Subcutaneous abdominal adipose tissue (tissue), 5 donors: ENCODE data around the gene RPL21.
"Not testable (repeated sequence)": the region's sequence is repeated elsewhere in the genome, so short reads cannot be mapped to it uniquely, and the experiment has no call there.

Source experiments
- H3K27ac ChIP-seq: one replicate; pipeline ENCODE4 v1.7.0; 2013; ENCODE audit warnings: low read depth, mild to moderate bottlenecking, inconsistent platforms, low read length, moderate library complexity
- H3K27me3 ChIP-seq, 5 donors: one replicate each; pipeline ENCODE4 v1.7.0; 2013; ENCODE audit warnings: low read length in 5 of 5, inconsistent platforms in 1 of 5; ENCODE audit not compliant: control insufficient read depth in 5 of 5, insufficient read depth in 4 of 5
- H3K36me3 ChIP-seq, 5 donors: one replicate each; pipeline ENCODE4 v1.7.0; 2013; ENCODE audit warnings: low read length in 5 of 5; ENCODE audit not compliant: control insufficient read depth in 5 of 5, insufficient read depth in 5 of 5
- H3K4me1 ChIP-seq, 5 donors: one replicate each; pipeline ENCODE4 v1.7.0; 2013; ENCODE audit warnings: low read length in 5 of 5, mild to moderate bottlenecking in 3 of 5, moderate library complexity in 1 of 5; ENCODE audit not compliant: control insufficient read depth in 5 of 5, insufficient read depth in 5 of 5
- H3K4me3 ChIP-seq, 5 donors: one replicate each; pipeline ENCODE4 v1.7.0; 2013; ENCODE audit warnings: low read length in 5 of 5, low read depth in 1 of 5
- H3K9ac ChIP-seq, 5 donors: one replicate each; pipeline ENCODE4 v1.7.0; 2013; ENCODE audit warnings: low read length in 5 of 5, mild to moderate bottlenecking in 4 of 5, moderate library complexity in 3 of 5
- H3K9me3 ChIP-seq, 5 donors: one replicate each; pipeline ENCODE4 v1.7.0; 2013; ENCODE audit warnings: low read length in 5 of 5; ENCODE audit not compliant: control insufficient read depth in 5 of 5
- donor health status: healthy.
- donor health status: healthy.
- donor health status: healthy.
- donor health status: healthy.
- donor health status: healthy.

Gene RPL21

DNA sequence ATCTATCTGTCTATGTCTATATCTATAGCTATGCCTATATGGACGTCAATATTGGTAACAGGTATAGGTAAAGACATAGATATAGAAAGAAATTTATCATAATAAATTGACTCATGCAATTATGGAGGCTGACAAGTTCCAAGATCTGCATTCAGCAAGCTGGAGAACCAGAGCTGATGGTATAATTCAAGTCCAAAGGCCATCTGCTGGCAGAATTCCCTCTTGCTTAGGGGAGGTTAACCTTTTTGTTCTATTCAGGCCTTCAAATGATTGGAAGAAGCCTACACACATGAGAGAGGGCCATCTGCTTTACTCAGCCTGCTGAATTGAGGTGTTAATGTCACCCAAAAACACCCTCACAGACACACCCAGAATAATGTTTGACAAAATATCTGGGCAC, 30.1 kb downstream of the RPL21 start:
- H3K4me3 ChIP-seq: no peak overlapping the region
- no peaks in the 10 kb centered on the region for H3K36me3 ChIP-seq
- H3K27me3 ChIP-seq: peaks cover 0 to 6% (median 0%) of the 10 kb centered on the region in 5 donors
- peaks cover 0 to under 1% (median 0%) of the 10 kb centered on the region in 5 donors for H3K4me1 ChIP-seq
- no peaks in the 10 kb centered on the region for H3K9me3 ChIP-seq
- H3K27ac ChIP-seq: no peak overlapping the region
- no peak overlapping the region for H3K9ac ChIP-seq

- H3K4me1 ChIP-seq: no peaks in the 10 kb centered on the region
- H3K4me3 ChIP-seq: no peak overlapping the region
- H3K9me3 ChIP-seq: no peaks in the 10 kb centered on the region
- H3K9ac ChIP-seq: no peak overlapping the region
- H3K36me3 ChIP-seq: no peaks in the 10 kb centered on the region
- no peak overlapping the region for H3K27ac ChIP-seq
- peaks cover 0 to 6% (median 0%) of the 10 kb centered on the region in 5 donors for H3K27me3 ChIP-seq
Observed at GRCh38 chr13:27283906-27284493, 32.6 kb downstream of the RPL21 start.

DNA sequence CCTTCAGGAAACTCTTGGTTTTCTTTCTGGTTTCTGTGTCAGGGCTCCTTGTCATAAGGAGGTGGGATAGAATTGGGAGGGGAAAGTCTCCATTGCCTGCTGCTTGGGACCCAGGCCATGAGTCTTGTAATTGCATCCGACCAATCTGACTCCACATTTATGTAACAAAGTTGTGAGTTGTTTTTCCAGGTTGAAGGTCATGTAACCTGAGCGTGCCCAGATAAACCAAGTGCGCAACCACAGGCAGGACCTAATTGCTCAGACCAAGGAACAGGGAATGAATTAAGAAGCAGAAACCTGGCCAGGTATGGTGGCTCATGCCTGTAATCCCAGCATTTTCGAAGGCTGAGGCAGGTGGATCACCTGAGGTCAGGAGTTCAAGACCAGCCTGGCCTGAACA, 37.0 kb downstream of the RPL21 start:
- peaks cover 0 to 3% (median 0%) of the 10 kb centered on the region in 5 donors for H3K9me3 ChIP-seq
- H3K27me3 ChIP-seq: peaks cover 0 to 2% (median 0%) of the 10 kb centered on the region in 5 donors
- no peak overlapping the region for H3K4me3 ChIP-seq
- no peaks in the 10 kb centered on the region for H3K36me3 ChIP-seq
- H3K27ac ChIP-seq: no peak overlapping the region
- H3K4me1 ChIP-seq: no peaks in the 10 kb centered on the region
- no peak overlapping the region for H3K9ac ChIP-seq

GRCh38 chr13:27289011-27289665, 37.8 kb downstream of the RPL21 start:
- H3K4me3 ChIP-seq: no peak overlapping the region
- no peak overlapping the region for H3K9ac ChIP-seq
- H3K27me3 ChIP-seq: peaks cover 0 to 2% (median 0%) of the 10 kb centered on the region in 5 donors
- H3K9me3 ChIP-seq: peaks cover 0 to 3% (median 0%) of the 10 kb centered on the region in 5 donors
- no peak overlapping the region for H3K27ac ChIP-seq
- no peaks in the 10 kb centered on the region for H3K4me1 ChIP-seq
- H3K36me3 ChIP-seq: no peaks in the 10 kb centered on the region

DNA sequence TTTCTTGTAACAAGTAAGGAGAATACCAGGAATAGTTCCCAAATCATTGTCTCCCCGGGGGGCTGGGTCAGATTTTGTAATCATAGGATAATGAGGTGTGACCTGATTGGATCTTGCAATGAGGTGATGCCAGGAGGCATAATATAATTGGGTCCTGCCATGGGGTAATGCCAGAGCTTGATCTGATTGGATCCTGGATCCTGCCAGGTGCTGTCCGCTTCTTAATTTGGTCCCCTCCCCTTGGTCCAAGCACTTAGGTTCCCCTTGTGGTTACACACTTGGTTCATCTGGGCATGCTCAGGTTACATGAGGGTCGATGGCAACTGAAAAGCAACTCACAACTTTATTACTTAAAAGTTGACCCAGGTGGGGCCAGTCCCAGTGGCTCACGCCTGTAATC, 39.4 kb downstream of the RPL21 start:
- no peak overlapping the region for H3K9ac ChIP-seq
- H3K36me3 ChIP-seq: no peaks in the 10 kb centered on the region
- no peaks in the 10 kb centered on the region for H3K4me1 ChIP-seq
- peaks cover 0 to 1% (median 0%) of the 10 kb centered on the region in 5 donors for H3K27me3 ChIP-seq
- peaks cover 0 to 3% (median 0%) of the 10 kb centered on the region in 5 donors for H3K9me3 ChIP-seq
- no peak overlapping the region for H3K27ac ChIP-seq
- no peak overlapping the region for H3K4me3 ChIP-seq

DNA sequence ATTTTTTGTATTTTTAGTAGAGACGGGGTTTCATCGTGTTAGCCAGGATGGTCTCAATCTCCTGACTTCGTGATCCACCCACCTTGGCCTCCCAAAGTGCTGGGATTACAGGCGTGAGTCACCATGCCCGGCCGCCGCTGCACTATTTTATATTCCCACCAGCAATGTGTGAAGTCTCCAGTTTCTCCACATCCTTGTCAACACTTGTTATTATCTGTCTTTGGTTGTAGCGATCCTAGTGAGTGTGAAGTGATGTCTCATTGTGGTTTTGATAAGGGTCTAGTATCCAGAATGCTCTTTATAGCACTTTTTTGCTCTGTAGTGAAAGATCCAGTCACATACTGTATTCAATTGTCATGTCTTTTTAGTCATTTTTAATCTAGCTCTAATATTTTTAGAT, 40.6 kb downstream of the RPL21 start:
- not testable (repeated sequence) for H3K27ac ChIP-seq, H3K4me1 ChIP-seq, H3K9ac ChIP-seq, H3K27me3 ChIP-seq, H3K4me3 ChIP-seq, H3K36me3 ChIP-seq, H3K9me3 ChIP-seq

GRCh38 chr13:27293076-27293691, 41.8 kb downstream of the RPL21 start:
- Histone ChIP-seq H3K9me3 (peaks cover 0 to 3% (median 0%) of the 10 kb centered on the region in 5 donors), H3K27ac (no peak overlapping the region), H3K36me3 (no peaks in the 10 kb centered on the region), H3K4me3 (no peak overlapping the region), H3K9ac (no peak overlapping the region), H3K4me1 (no peaks in the 10 kb centered on the region), H3K27me3 (peaks cover 0 to 7% (median 4%) of the 10 kb centered on the region in 5 donors)

DNA sequence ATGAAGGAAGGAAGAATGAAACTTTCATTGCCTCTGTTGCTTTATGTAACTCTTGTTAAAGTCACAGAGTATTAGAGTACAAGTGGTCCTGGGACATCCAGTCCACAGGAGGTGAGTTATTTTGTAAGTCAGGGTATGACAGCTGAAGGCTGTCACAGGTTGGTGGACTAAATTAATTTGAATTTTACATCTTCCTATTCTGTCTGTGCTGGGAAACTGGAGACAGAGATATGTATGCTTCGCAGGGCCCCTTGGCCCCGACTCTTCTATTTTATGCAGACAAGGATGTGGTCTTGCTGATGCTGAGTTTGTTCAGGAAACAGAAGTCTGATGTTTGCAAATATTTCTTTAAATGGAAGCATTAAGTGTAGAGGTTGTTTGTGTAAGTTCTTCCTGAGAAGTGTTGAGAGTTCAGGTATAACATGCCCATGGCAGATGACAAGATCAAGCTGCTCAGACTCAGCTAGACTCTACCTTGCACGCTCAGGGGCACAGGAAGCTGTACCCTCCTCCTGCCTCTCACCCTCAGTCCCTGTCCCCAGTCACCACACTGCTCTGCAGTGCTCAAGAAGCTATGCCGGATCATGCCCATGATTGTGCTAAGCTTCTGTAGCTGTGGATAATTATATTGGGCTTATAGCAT, 42.6 kb downstream of the RPL21 start:
- no peak overlapping the region for H3K27ac ChIP-seq
- peaks cover 0 to 10% (median 4%) of the 10 kb centered on the region in 5 donors for H3K27me3 ChIP-seq
- no peaks in the 10 kb centered on the region for H3K36me3 ChIP-seq
- no peak overlapping the region for H3K9ac ChIP-seq
- H3K4me1 ChIP-seq: no peaks in the 10 kb centered on the region
- H3K4me3 ChIP-seq: no peak overlapping the region
- peaks cover 0 to 3% (median 0%) of the 10 kb centered on the region in 5 donors for H3K9me3 ChIP-seq

DNA sequence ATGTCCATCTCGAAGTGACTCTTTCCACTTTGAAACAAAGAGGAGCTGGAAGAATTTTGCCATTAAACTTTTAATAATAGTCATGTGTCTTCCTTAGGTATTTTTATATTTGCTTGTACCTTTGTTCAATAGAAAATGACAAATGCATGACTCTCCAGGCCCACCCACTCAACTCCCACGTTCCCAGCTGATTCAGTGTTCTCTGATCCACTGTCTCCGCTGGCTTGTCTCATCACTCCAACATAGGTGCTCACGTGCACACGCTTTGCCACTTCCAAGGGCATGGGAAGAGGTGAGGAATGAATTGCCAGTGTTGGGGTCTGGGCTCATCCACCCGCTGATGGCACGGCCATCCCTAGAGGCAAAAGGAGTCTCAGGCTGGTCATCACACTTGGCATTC, 43.7 kb downstream of the RPL21 start:
- Histone ChIP-seq H3K9me3 (peaks cover 0 to 3% (median 0%) of the 10 kb centered on the region in 5 donors), H3K4me3 (no peak overlapping the region), H3K9ac (no peak overlapping the region), H3K27ac (no peak overlapping the region), H3K4me1 (no peaks in the 10 kb centered on the region), H3K36me3 (no peaks in the 10 kb centered on the region), H3K27me3 (peaks cover 0 to 10% (median 4%) of the 10 kb centered on the region in 5 donors)

- no peak overlapping the region for H3K4me3 ChIP-seq
- no peak overlapping the region for H3K27ac ChIP-seq
- H3K9ac ChIP-seq: no peak overlapping the region
- H3K27me3 ChIP-seq: peaks cover 0 to 10% (median 4%) of the 10 kb centered on the region in 5 donors
- no peaks in the 10 kb centered on the region for H3K36me3 ChIP-seq
- H3K9me3 ChIP-seq: peaks cover 0 to 3% (median 0%) of the 10 kb centered on the region in 5 donors
- H3K4me1 ChIP-seq: no peaks in the 10 kb centered on the region
Observed at GRCh38 chr13:27295660-27296059, 44.3 kb downstream of the RPL21 start.
